RPMI8226 (cell line): Measurements from ENCODE around the gene XDH.

Experiments
- DNase-seq: peaks from one replicate; pipeline ENCODE4 v3.0.0-alpha.2; 2015

The XDH gene

DNA sequence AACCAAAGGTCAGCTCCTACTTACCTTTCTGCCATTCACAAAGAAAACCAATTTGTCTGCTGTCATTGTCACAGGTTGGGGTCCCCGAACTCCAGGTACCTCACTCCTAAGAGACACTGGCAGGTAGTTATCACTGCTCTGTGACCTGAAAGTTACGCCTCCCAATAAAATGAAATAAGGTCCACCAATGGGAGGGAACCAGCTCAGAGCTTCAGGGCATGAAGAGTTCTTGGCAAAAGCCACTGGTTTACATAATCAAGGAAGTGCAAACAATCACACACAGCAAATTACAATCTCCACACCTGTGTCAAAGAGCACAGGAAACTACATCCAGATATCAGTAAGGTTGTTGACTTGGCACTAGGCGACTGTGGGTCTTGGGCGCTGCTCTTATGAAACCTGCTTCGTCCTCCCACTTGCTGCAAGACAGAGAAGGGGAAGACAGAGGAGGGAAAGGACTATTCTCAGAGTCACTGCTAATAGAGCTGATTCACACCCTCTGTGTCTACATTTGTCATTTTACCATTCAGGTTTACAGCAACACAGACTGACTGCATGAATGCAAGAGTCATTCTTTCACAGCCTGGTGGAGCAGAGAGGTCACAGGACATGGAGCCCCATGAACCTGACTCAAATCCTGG is at the start of gene XDH:
Gene XDH, minus strand, starts transcription at position 142 of the 641 bp plus-strand sequence. Its CDS starts 76 bp downstream, at position 66.
- peak; percentile 92 for DNase-seq

DNA sequence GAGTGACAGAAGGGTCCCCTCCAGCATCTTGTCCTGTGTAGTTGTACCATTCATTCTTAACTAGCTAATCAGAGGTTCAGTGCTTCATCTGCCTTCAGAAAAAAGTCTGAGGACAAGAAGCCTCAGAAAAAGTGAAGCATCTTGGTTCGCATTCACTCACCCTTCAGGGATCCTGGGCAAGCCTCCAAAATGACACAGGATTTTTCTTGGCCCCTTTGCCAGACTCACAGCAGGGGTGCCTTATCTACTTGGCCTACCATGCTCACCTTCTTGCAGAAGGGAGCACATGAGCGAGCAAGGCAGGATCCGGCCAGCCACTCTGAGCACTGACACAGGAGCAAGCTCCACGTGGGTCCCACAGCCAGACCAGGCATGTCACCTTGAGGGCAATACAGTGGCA is 43.1 kb upstream of the XDH start:
- DNase-seq, result no peak

DNA sequence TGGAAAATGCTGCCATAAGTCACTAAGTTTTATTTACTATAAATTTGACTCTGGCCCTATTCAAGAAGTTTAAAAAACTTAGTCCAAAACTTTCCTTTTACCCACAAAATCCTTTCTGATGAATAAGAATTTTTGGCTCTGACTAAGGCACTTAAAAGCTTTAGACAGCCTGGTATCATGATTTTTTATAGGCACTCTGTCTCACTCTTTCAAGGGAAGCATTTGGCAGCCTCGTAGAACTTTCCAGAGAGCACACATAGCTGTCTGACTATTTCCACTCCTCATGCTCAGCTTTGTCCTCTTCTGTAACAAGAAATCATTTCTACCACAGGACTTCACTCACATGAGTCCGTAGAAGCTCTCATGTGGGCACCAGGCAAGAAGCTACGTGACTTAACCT is 32.3 kb upstream of the XDH start:
- DNase-seq, result no peak

DNA sequence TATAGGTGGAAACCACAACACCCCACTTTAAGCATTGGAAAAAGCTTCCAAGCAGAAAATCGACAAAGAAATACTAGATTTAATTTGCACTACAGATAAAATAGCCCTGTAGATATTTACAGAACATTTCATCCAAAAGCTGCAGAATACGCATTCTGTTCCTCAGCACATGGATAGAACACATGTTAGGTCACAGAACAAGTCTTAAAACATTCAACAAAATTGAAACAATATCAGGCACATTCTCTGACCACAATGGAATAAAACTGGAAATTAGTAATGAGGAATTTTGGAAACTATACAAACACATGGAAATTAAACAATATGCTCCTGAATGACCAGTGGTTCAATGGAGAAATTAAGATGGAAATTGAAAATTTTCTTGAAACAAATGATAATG is 27.8 kb upstream of the XDH start:
- DNase-seq, result no peak

DNA sequence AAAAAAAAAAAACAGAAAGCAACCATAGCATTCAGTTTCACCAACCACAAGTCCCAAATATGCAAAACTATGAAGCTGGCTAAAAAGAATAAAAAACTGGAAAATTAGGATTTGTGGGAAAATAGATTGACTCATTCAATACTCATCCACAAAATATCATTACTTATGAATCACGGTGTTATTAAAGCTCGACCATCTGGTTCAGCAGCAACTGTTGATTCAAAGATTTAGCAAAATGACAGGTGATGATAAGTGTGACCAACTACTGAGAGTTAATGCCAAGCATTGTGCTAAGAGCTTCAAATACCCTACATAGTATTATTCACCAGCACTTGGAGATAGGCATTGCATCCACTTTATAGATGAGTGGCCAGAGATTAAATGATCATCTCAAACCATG is 26.2 kb upstream of the XDH start:
- no peak for DNase-seq

DNA sequence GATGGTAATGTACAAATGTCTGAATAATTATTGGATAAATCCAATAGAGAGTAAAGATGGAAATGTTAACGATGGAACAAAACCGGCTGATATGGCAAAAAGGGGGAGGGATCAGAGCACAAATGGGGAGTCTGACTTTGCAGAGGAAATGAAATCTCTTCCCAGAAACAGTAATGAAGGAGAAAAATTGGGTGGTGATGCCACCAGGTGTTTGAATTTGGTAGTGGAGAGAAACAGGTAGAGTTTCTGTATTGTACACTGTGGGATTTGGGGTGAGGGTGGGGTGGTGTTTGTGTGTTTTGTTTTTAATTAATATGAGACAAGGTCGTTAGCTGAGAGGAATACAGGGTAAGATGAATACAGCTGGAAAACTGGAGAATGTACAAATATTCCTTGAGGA is 20.4 kb upstream of the XDH start:
- peak; percentile 55 for DNase-seq

DNA sequence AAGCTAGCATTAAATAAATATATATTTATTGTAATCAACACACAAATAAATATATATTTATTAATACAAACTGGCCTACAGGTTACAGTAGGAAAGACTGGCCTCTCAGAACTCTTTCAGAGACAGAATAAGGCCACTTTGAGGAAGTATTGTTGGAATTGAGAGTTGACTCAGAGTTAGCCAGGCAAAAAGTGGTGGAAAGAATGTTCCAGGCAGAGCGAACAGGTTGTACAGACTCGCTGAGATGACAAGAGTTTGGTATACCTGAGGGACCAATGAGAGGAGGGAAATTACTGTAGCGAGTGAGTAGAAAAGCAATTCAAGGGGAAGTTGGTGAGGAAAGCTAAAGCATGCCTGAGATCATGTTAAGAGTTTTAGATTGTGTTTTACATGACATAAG is 19.0 kb upstream of the XDH start:
- DNase-seq, result no peak

DNA sequence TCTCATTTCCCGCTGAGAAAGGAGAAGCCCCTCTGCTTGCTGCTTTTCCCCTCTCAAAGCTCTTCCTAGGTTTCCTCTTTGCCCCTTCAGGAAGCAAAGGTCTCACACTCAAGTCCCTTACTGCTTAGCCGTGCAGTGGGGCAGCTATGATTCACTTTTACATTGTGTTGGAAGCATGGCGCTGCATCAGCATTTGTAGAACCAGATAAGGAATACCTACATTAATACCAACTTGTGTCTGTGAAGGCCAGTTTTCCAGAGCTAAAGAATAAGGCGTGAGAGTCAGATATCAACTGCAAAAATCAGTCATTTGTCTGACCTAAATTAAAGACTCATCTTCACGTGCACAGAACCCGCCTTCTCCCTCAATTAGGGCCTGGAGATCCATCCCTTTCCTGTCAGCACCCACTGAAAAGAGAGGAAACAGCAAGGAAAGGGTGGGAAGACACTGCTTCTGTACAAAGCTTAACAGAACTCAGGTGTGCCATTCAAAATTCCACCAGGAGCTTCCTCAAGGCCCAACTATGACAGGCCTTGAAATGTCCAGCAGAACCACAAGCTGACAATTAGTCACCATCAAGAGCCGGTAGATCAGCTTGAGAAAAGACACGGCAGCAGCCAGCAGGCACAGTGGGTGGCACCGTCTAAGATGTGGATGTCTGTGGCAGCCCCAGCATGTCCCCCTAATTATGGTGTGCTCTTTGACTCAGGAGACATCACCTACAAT is 16.1 kb upstream of the XDH start:
- DNase-seq, result peak; percentile 73

DNA sequence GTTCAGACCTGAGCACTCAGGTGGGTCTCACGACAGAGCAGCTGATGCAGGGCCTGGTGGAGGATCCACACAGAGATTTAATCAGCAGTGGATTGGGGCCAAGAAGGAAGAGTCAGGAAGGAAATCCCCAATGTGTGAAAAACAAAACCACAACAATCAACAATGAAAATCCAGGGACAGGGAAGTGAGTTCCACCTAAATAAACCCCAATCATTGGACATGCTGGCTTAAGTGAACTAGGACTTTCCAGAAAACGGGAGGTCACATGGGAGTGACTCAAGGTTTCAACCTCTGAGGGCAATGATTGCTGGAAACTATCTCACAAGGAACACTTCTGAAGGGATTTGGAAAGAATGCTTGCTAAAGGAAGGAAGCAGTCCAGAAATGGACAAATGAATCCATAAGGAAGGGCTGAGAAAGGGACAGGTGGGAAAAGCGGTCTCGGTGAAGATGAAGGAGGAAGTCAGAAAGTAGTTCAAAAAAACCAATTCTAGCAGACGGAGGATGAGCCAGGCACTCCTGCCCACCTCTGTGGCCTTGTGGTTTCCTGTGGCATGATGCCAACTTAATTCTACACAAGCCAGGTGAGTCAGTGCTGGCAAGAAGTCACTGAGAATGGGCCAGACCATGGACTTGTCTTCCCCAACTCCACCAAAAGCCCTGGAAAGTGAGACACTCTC is 15.4 kb upstream of the XDH start:
- DNase-seq, result peak; percentile 95

DNA sequence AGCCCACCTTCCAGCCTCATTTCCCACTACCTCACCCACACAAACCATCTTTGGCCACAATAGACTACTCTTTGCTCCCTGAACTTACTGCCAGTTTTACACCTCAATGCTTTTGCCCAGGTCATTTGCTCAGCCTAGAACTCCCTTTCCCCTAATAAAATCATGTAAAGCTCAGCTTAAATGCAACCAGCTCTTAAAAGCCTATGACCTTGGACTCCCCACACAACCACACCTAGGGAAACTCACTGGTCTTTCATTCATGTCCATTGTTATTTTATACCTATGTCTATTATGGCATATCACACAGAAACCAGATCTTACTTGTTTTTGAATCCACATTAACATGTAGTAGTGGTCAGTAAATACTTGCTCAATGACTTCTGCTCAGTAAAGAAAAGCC is 14.5 kb upstream of the XDH start:
- no peak for DNase-seq

DNA sequence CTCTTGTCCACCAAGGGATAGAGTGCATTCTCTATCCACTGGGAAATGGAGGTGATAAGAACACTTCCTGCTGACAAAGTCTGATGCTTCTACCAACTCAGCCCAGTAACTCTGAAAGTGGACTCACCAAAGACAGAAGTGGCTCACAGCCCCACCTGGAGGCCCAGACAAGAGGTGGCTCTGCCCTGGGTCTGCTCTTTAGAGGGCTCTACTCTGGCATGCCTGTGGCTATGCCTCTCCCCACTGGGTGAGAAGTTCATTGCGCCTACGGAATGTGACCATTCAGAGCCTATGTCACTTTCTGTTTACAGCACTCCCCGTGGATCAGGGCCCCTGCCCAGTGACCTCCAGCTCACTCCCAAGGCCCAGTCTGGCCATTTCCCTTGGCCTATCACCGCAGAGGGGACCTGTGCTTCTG is 13.5 kb upstream of the XDH start:
- DNase-seq, result no peak

DNA sequence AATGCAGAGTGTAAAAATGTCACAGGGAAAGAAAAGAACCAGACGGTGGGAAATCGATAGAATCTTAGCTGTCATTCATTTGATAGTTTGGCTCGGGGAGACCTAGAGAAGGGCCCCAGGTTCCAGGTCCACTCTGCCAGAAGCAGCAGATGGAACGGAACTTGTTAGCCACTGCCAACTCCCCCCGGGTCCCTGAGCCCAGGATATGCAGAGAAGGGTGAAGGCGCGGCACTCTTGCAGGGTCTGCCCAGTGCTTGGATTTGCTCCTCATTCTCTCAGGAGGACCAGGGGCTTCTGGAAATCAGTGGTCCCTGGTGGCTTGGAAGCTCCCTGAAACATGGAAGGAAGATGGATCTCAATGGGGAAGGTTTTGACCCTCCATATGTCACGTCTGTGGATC is 11.6 kb upstream of the XDH start:
- DNase-seq, result no peak

DNA sequence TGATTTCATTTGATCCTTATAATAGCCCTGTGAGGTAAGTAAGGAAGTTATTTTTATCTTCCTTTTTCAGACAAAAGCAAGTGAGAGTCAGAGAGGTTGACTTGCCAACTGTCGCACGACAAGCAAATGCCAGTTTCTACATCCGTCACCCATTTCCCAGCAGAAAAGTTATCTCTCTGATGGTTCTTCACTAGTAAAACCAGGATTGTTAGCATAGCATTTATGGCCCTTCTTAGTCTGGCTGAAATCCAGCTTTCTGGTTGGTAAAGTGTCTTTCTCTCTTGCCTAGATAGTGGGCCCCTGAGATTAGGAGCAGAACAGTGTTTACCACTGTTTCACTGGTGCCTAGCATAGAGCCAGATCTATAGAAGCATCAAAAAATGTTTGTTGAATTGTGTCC is 7.1 kb upstream of the XDH start:
- DNase-seq, result no peak

DNA sequence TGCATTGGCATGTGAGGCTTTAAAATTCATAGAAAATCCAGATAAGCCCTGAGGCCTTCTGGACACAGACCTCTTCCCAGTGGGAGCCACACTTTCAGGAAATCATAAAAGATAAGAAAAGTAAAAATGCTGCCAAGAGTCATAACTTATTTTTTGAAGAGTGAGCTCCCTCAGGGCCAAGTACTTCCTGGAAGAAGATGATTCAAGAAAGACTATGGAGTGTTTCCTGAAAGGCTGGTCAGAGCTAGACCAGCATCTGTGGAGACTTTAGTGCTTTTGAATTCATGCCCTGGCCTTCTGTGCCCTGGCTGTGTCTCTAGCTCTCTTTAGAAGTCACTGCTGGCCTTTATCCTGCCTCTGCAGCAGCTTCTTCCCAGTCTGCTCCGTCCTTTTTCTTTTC is 6.4 kb upstream of the XDH start:
- no peak for DNase-seq

DNA sequence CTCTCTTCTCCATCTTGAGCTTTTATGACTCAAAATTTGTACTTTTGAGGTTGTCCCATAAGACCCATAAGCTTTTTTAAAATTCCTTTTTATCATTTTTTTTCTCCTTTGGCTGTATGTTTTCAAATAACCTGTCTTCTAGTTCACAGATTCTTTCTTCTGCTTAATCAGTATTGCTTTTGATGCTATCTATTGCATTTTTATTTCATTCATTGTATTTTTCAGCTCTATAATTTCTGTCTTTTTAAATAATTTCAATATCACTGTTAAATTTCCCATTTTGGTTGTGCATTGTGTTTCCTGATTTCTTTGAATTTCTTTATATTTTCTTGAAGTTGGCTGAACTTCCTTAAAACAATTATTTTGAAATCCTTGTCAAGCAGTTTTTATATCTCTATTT is 4.8 kb upstream of the XDH start:
- no peak for DNase-seq

DNA sequence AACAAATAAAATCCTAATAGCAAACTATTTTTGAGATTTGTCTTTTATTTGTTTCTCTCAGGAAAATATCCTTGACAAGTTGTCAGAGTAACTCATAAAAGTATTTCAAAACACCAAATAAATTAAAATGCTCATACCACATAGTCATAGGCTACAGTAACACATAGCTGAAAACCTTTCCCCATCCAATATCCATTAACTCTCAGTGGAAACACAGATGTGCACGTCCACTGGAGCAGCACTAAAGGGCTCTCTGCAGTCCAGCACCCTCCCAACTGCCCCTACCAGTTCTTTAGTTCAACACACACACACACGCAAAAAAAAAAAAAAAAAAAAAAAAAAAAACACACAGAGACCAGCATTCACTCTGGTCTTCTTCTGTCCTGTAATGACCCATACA is 879 bp upstream of the XDH start:
- DNase-seq, result no peak

DNA sequence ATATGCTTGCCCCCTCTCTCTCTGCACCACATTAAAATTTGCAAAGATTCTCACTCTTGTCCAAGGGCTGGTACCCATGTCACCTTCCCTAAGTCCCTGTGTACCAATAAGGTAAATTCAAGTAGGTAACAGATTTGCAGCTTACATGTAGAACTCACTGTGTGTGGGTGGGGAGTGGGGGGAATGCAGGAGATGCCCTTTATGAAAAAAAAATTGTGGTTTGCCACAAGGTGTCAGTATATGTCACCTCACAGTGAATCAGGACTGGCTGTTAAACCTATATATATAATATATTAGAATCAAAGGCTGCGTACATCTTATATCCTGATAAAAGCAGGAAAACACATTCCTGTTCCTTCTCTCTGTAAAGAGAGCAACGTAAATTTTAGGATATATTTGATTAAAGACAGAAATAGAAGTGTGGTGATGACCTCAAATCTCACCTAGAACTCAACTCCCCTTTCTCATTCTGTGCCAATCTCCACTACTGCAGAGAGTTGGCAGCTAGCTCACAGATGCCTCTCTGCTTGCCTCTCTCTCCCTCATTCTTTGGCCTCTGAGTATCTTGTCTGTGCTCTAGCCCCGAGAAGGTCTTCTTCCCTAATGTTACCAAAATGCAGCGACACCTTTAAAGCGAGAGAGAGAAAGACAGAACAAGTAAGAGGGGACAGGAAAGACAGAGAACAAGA is 536 bp downstream of the XDH start:
- DNase-seq, result peak; percentile 62

DNA sequence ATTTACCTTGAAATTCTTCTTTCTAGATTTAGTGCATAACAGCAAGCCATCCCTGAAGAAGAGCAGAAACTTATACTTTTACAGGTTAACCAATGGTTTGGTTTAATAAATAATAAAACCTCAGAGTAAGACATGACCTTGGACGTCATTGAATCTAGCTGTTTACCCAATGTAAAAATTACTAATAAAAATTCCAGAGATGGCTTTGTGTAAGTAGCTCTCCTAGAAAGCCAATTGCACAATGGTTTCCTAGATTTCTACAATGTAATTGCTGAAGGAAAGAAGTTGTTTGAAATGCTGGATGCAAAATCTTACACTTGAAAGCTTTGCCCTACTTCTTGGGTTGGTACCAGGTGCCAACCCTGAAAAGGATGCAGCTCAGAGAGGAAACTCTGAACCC is 1.5 kb downstream of the XDH start:
- DNase-seq, result no peak

DNA sequence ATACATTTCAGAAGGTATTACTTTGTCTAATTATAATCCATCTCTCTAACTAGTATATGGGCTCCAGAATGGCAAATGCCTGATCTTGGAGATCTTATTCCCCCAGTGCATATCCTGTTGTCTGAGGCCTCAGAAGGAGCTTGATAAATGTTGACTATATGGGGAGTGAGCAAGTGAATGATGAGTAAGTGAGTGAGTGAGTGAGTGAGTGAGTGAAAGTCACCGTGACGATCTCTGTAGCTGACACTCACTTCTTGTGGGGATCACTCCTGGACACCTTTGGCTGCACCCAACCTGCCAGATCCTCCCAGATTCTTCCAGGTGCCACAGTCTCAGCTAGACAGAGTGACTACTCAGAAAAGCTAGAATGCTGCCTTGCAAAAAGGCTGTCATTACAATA is 2.8 kb downstream of the XDH start:
- DNase-seq, result peak; percentile 33

DNA sequence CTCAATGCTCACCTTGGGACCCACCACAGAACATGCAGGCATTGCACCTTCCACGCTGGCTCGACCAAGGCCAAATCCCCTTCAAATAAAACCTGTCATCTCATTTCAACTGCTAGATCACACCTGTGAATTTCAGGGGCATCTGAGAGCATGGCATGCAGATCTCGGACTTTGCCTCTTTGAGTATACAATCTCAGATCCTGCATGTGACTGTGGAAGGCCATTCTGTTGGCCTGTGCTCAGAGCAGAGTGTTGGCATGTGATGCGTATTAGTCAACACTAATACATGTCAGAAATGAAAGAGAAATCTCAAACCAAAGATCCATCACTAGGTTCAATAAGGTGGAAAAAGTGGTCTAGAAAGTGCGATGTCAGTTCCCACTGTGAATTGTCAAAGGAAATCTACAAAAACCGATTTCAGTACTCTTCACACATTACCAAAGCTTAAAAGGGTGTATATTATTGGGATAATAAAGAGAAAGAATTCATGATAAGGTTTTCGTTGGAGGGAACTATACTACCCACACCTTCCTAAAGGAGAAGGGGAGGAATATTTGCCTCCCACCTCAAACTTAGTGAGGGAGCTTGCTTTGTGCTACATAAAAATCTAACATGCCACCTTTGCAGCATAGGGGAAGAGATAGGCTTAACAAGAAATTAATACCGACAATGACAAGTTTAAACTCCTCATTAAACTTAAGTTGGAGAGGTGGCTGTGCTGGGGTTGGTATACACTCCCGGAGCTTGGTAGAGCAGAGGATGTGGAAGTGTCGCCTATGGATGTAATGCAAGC is 7.8 kb downstream of the XDH start:
- no peak for DNase-seq

DNA sequence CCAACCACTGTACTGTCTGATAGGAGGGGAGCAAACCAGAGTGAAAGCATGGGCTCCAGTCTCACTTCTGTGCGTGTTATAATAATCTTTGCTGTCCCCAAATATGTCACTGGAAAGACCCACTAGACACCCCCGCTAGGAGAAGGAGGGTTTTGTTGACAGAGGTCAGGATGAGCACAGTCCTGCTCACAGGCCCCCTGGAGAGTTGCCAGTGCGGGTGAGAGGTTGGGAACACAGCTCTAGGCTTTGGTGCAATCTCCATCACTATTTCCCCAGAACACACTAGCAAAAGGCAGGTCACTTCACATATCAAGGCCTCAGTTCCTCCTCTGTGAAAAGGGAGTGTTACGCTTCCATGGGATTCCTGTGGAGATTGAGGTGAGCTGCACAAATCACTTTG is 9.7 kb downstream of the XDH start:
- no peak for DNase-seq

DNA sequence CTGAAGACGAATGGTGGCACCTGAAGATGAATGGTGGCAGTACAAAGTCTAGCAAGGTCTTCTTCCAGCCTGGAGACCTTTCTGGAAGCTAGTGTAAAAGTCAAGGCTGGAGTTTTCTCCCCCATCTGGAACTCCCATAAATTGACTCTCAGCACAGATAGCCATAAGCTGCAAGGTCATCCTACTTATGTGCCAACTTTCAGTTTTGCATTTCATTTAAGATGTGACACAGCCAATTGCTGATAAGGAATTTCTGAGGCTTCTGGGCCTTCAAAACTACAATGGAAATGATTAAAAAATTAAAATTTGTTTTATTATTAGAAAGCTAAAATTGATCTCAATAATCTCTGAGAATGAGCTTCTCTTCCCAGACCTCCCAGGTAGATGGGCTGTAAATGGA is 10.2 kb downstream of the XDH start:
- peak; percentile 47 for DNase-seq

DNA sequence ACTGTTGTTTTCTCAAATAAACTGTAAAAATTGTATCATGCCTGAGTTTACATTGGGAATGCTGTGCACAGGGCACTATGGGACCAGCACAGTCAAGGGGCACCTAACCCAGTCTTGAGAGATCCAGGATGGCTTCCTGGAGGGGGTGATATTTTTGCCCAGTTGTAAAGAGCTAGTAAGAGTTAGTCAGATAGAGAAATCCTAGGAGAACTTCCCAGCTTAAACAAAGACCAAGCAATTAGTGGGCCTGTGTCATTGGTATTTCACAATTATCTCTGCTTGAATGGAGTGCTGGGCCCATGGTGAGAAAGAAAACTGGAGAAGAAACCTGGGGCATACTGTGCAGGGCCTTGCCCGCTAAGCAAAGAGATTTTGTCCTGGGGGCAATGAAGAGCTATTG is 12.2 kb downstream of the XDH start:
- DNase-seq, result no peak
